GM12878 (cell line): Measurements from ENCODE around the gene TOLLIP. TPM values are rescaled to one million over a fixed set of nuclear protein-coding genes. Genes with fewer than 3 reads are reported as not detected.

Experiments used
- ATAC-seq: fragments of 200-7000 bp; cut with Tn5 transposase; 3 replicates; pipeline ENCODE4 v1.9.1; 2020; ENCODE audit warnings: mild to moderate bottlenecking, moderate library complexity
- BruUV-seq: library from RNA; stranded (reverse); fragments of 400-500 nt; replicated peaks from 2 replicates; lab custom pipeline; 2021; lab: Mats Ljungman, UMichigan
- CTCF ChIA-PET: fragments of 300-600 bp; sonication (Branson Sonifier 250); formaldehyde crosslinking; extraction: SDS; loops from one replicate; lab custom pipeline; 2021; ENCODE audit warnings: inconsistent platforms; lab: Yijun Ruan, JAX
- POLR2A ChIA-PET: fragments of 350-600 bp; formaldehyde crosslinking; extraction: SDS; loops from one replicate; lab custom pipeline; 2021; ENCODE audit warnings: inconsistent platforms; lab: Charles Lee
- RAD21 ChIA-PET: fragments of 300-600 bp; sonication (Branson Sonifier 250); formaldehyde crosslinking; loops from one replicate; lab custom pipeline; 2023; ENCODE audit warnings: antibody characterized with exemption; ENCODE audit not compliant: unreplicated experiment; lab: Charles Lee
- SMC1A ChIA-PET: fragments of 300-600 bp; sonication (Branson Sonifier 250); formaldehyde crosslinking; loops from one replicate; lab custom pipeline; 2023; ENCODE audit not compliant: unreplicated experiment, uncharacterized antibody; lab: Charles Lee
- DNase-seq: peaks from one replicate; pipeline ENCODE4 v3.0.0-alpha.2; 2011; ENCODE audit warnings: low read depth, low spot score
- FAIRE-seq: peaks from 3 replicates; lab custom pipeline; 2011; peaks lifted over from hg19 to GRCh38; lab: Jason Lieb, UNC
- H2AFZ ChIP-seq: 2 replicates; pipeline ENCODE4 v1.6.0; 2011; ENCODE audit warnings: low read depth, low read length, control low read depth; ENCODE audit not compliant: control insufficient read depth
- H3K27ac ChIP-seq: 2 replicates; pipeline ENCODE4 v1.5.1; 2011; ENCODE audit warnings: control low read depth; ENCODE audit not compliant: control insufficient read depth, insufficient read depth
- H3K27me3 ChIP-seq, 2 experiments: replicated peaks in 1 of 2; 2 replicates each; pipeline versions ENCODE4 v1.6.0 to v1.6.1; 2011; ENCODE audit warnings: low read length in 1 of 2; ENCODE audit not compliant: control insufficient read depth in 2 of 2, insufficient read depth in 2 of 2
- H3K36me3 ChIP-seq, 2 experiments: 2 replicates each; pipeline ENCODE4 v1.5.1; 2011; ENCODE audit warnings: low read length in 1 of 2; ENCODE audit not compliant: control insufficient read depth in 2 of 2, insufficient read depth in 2 of 2
- H3K4me1 ChIP-seq: 2 replicates; pipeline ENCODE4 v1.6.1; 2011; ENCODE audit warnings: mild to moderate bottlenecking, low read length, moderate library complexity, mixed read lengths; ENCODE audit not compliant: control insufficient read depth, insufficient read depth
- H3K4me2 ChIP-seq: 2 replicates; pipeline ENCODE4 v1.6.0; 2011; ENCODE audit warnings: control low read depth; ENCODE audit not compliant: control insufficient read depth, insufficient read depth
- H3K4me3 ChIP-seq: fragments of 200-600 bp; sonication (generic); 2 replicates; pipeline ENCODE4 v1.5.1; 2016
- H3K79me2 ChIP-seq: 2 replicates; pipeline ENCODE4 v1.6.0; 2011; ENCODE audit warnings: low read length; ENCODE audit not compliant: control insufficient read depth, insufficient read depth
- H3K9ac ChIP-seq: 2 replicates; pipeline ENCODE4 v1.8.0; 2011; ENCODE audit warnings: low read length, control low read depth, mixed read lengths; ENCODE audit not compliant: control insufficient read depth, insufficient read depth
- H3K9me3 ChIP-seq: replicated peaks from 3 replicates; pipeline ENCODE4 v1.5.1; 2011; ENCODE audit warnings: mild to moderate bottlenecking, low read length; ENCODE audit not compliant: control insufficient read depth, insufficient read depth
- H4K20me1 ChIP-seq: 2 replicates; pipeline ENCODE4 v1.6.0; 2011; ENCODE audit not compliant: control insufficient read depth, insufficient read depth
- BCLAF1 ChIP-seq: fragments of 450-650 bp; IDR thresholded peaks from 2 replicates; pipeline ENCODE4 v1.6.1; 2017; ENCODE audit warnings: antibody characterized with exemption, mild to moderate bottlenecking, moderate library complexity
- BMI1 ChIP-seq: fragments of 450-650 bp; IDR thresholded peaks from 2 replicates; pipeline ENCODE4 v1.6.1; 2016; ENCODE audit warnings: mild to moderate bottlenecking, moderate library complexity, borderline replicate concordance
- CEBPB ChIP-seq, 2 experiments: fragments of 150-350 bp in 1 of 2; IDR thresholded peaks; 2 replicates each; pipeline ENCODE4 v1.6.1; 2012 to 2014; ENCODE audit warnings: low read depth in 2 of 2, low read length in 2 of 2, borderline replicate concordance in 1 of 2, inconsistent platforms in 1 of 2
- GATAD2B ChIP-seq: fragments of 450-650 bp; conservative IDR thresholded peaks from 2 replicates; pipeline ENCODE4 v1.6.1; 2017; ENCODE audit warnings: low read depth, mild to moderate bottlenecking, moderate library complexity
- HDGF ChIP-seq: fragments of 450-650 bp; IDR thresholded peaks from 2 replicates; pipeline ENCODE4 v1.6.1; 2016; ENCODE audit warnings: antibody characterized with exemption
- HSF1 ChIP-seq: fragments of 150-350 bp; IDR thresholded peaks from 2 replicates; pipeline ENCODE4 v1.6.1; 2014; ENCODE audit warnings: mild to moderate bottlenecking, low read depth, low read length
- IKZF2 ChIP-seq, 2 experiments: fragments of 450-650 bp; IDR thresholded peaks; 2 replicates each; pipeline ENCODE4 v1.6.1; 2017; ENCODE audit warnings: mild to moderate bottlenecking in 2 of 2, moderate library complexity in 2 of 2
- LARP7 ChIP-seq: fragments of 450-650 bp; IDR thresholded peaks from 2 replicates; pipeline ENCODE4 v1.6.1; 2017; ENCODE audit warnings: mild to moderate bottlenecking
- NR2F1 ChIP-seq: fragments of 450-650 bp; conservative IDR thresholded peaks from 2 replicates; pipeline ENCODE4 v1.6.1; 2017; ENCODE audit warnings: mild to moderate bottlenecking
- PAX8 ChIP-seq: fragments of 450-650 bp; IDR thresholded peaks from 2 replicates; pipeline ENCODE4 v1.6.1; 2017; ENCODE audit warnings: mild to moderate bottlenecking, moderate library complexity
- POLR2A ChIP-seq: IDR thresholded peaks from 2 replicates; pipeline ENCODE4 v1.6.1; 2011; ENCODE audit warnings: low read depth, mild to moderate bottlenecking, low read length
- SMAD5 ChIP-seq: IDR thresholded peaks from 2 replicates; pipeline ENCODE4 v1.6.1; 2016; ENCODE audit warnings: antibody characterized with exemption, low read depth
- SP1 ChIP-seq: IDR thresholded peaks from one replicate; pipeline ENCODE4 v1.6.1; 2011; ENCODE audit warnings: low read depth, low read length
- WGBS: methylation state at CpG from one replicate; pipeline ENCODE4 v1.1.6; 2016; ENCODE audit warnings: low lambda C conversion rate; ENCODE audit not compliant: insufficient replicate concordance, insufficient coverage; ENCODE audit errors: missing lambda C conversion rate; 5-methylcytosine and 5-hydroxymethylcytosine counted together
- in situ Hi-C: fragments of 300-500 bp; cut with MboI; formaldehyde crosslinking; loops from 9 replicates; pipeline ENCODE4 v1.14.3; 2018; ENCODE audit warnings: mixed read lengths
- intact Hi-C: fragments of 100-400 bp; cut with micrococcal nuclease; formaldehyde crosslinking; loops from one replicate; pipeline ENCODE4 v1.14.2; 2022; ENCODE audit not compliant: unreplicated experiment
- polyA plus RNA-seq, 11 experiments: library from polyadenylated mRNA; depleted of rRNA in 4 of 11; unstranded in 6 of 11; stranded (reverse) in 5 of 11; fragments of >200 nt; fragmentation: Nextera tagmentation in 4 of 11; fragmentation: Illumina TruSeq in 1 of 11; extraction: Ambion mirVana in 4 of 11; extraction: Trizol in 1 of 11; gene quantifications; 1 replicate in 1 of 11; 2 replicates in 10 of 11; pipeline versions ENCODE4 v1.2.1 to v1.2.3, GENCODE V29; 2011 to 2016; ENCODE audit warnings: inconsistent platforms in 2 of 11, missing spikeins in 2 of 11, low read depth in 1 of 11
- total RNA-seq, 4 experiments: library from RNA; depleted of rRNA in 3 of 4; stranded (reverse); fragments of >200 nt in 3 of 4; fragmentation: Illumina TruSeq in 1 of 4; extraction: Trizol in 1 of 4; gene quantifications; 2 replicates each; pipeline versions ENCODE4 v1.2.1 to v1.2.3, GENCODE V29; 2013 to 2021

TOLLIP gene
- total and polyA plus RNA-seq, 10 of the 15 experiments (the other 5 are each of a cell fraction or from before 2014, with no cell fraction given) = 0.47 to 39.5 (median 21.6) TPM

DNA sequence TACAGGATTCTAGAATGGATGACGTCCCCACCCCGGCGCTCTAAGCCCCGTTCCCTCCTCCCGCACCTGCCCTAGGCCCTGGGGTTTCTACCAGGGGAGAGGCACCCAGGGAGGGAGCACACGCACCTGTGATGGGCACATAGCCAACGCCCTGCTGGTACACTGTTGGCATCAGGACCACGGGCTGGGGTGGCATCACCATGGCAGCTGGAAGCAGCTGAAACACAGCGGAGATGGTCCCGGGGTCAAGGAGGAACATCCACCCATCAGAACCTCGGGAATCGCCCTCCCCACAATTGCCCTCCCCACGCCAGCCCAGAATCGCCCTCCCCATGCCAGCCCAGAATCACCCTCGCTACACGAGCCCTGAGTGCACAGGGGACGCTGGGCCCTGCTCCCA is 23.6 kb downstream of the TOLLIP start:
- Histone ChIP-seq H3K4me2 (no peak overlapping the region), H3K36me3 (peaks cover 7 to 31% of the 10 kb centered on the region in 2 experiments; a peak in 3 of 4 replicates), H3K4me1 (no peaks in the 10 kb centered on the region), H3K27ac (no peak overlapping the region), H3K9me3 (no peaks in the 10 kb centered on the region), H3K9ac (no peak overlapping the region), H4K20me1 (no peaks in the 10 kb centered on the region; the same call in 1 of the 2 replicates), H3K79me2 (no peaks in the 10 kb centered on the region), H2AFZ (no peak overlapping the region), H3K4me3 (no peak overlapping the region), H3K27me3 (no peaks in the 10 kb centered on the region)
- ChIA-PET CTCF (no interaction called here), POLR2A (no interaction called here), RAD21 (no interaction called here), SMC1A (no interaction called here)
- WGBS = 98% methylated on average over 17 of the region's 17 CpGs
- no peak for TF ChIP-seq SMAD5
- DNase-seq (no peak), ATAC-seq (no peak), FAIRE-seq (no peak)
- intact Hi-C loops (no loop called here), in situ Hi-C loops (no loop called here)
- no TSS peak for BruUV-seq

- in situ Hi-C loops (no loop called here), intact Hi-C loops (no loop called here)
- Histone ChIP-seq H3K4me3 (no peak overlapping the region), H3K9me3 (no peaks in the 10 kb centered on the region), H4K20me1 (no peaks in the 10 kb centered on the region; the same call in 1 of the 2 replicates), H3K27ac (no peak overlapping the region), H3K4me1 (no peaks in the 10 kb centered on the region), H3K4me2 (no peak overlapping the region), H3K27me3 (no peaks in the 10 kb centered on the region), H3K9ac (no peak overlapping the region), H3K79me2 (no peaks in the 10 kb centered on the region), H3K36me3 (peaks cover 5 to 30% of the 10 kb centered on the region in 2 experiments; a peak in 3 of 4 replicates), H2AFZ (no peak overlapping the region)
- ChIA-PET SMC1A (no interaction called here), CTCF (no interaction called here), RAD21 (no interaction called here), POLR2A (no interaction called here)
- FAIRE-seq = no peak
- ATAC-seq = no peak
- WGBS = 99% methylated on average over 23 of the region's 23 CpGs
- no peak for DNase-seq
- TF ChIP-seq HDGF (no peak), BMI1 (no peak), POLR2A (no peak), BCLAF1 (no peak), PAX8 (no peak), SP1 (no peak), HSF1 (no peak), LARP7 (no peak), CEBPB (IDR thresholded peaks at IDR 0.05; ENCODE audit: borderline replicate concordance in 1 of 2, low read depth in 2 of 2, low read length in 2 of 2) (no peak), NR2F1 (no peak), IKZF2 (IDR thresholded peaks at IDR 0.05) (no peak), GATAD2B (no peak)
- no TSS peak for BruUV-seq
Observed at GRCh38 chr11:1285316-1285744, 24.1 kb downstream of the TOLLIP start.
